IMR-90 (cell line): Measurements from ENCODE around the gene ARL10. TPM values are rescaled to one million over a fixed set of nuclear protein-coding genes. Genes with fewer than 3 reads are reported as not detected.

Experiments
- ATAC-seq: fragments of 200-7000 bp; cut with Tn5 transposase; 2 replicates; pipeline ENCODE4 v1.9.1; 2020; ENCODE audit warnings: low read depth, mild to moderate bottlenecking, moderate library complexity
- BruUV-seq: library from RNA; stranded (reverse); fragments of 400-500 nt; replicated peaks from 2 replicates; lab custom pipeline; 2021; lab: Mats Ljungman, UMichigan
- CTCF ChIA-PET: fragments of 300-600 bp; formaldehyde crosslinking; extraction: SDS; loops from one replicate; lab custom pipeline; 2021; ENCODE audit warnings: antibody characterized with exemption; lab: Yijun Ruan, JAX
- POLR2A ChIA-PET: fragments of 300-600 bp; sonication (Branson Sonifier 250); formaldehyde crosslinking; loops from one replicate; lab custom pipeline; 2022; ENCODE audit warnings: antibody characterized with exemption; ENCODE audit not compliant: unreplicated experiment; lab: Charles Lee
- DNase-seq: peaks from one replicate; pipeline ENCODE4 v3.0.0; 2013
- H2AFZ ChIP-seq: replicated peaks from 2 replicates; pipeline ENCODE3; 2013; ENCODE audit warnings: low read length, mild to moderate bottlenecking; ENCODE audit not compliant: poor library complexity
- H2AK5ac ChIP-seq: 2 replicates; pipeline ENCODE4 v1.6.1; 2013; ENCODE audit warnings: low read depth, low read length, inconsistent platforms
- H2AK9ac ChIP-seq: replicated peaks from 2 replicates; pipeline ENCODE3; 2013; ENCODE audit warnings: mild to moderate bottlenecking, low read depth, low read length, moderate library complexity; ENCODE audit not compliant: poor library complexity
- H2BK120ac ChIP-seq: 2 replicates; pipeline ENCODE4 v1.6.1; 2013; ENCODE audit warnings: low read depth, low read length, inconsistent platforms
- H2BK15ac ChIP-seq: 3 replicates; pipeline ENCODE4 v1.6.1; 2013; ENCODE audit warnings: low read depth, low read length, inconsistent platforms
- H2BK20ac ChIP-seq: 2 replicates; pipeline ENCODE4 v1.6.1; 2013; ENCODE audit warnings: low read depth, mild to moderate bottlenecking, inconsistent platforms, low read length, moderate library complexity
- H2BK5ac ChIP-seq: 2 replicates; pipeline ENCODE4 v1.6.1; 2013; ENCODE audit warnings: mild to moderate bottlenecking, low read depth, low read length, inconsistent platforms; ENCODE audit not compliant: poor library complexity, severe bottlenecking
- H3K14ac ChIP-seq: replicated peaks from 2 replicates; pipeline ENCODE4 v1.6.1; 2013; ENCODE audit warnings: low read depth, low read length, inconsistent platforms
- H3K18ac ChIP-seq: 2 replicates; pipeline ENCODE4 v1.6.1; 2013; ENCODE audit warnings: low read depth, low read length, control low read depth
- H3K23ac ChIP-seq: 2 replicates; pipeline ENCODE4 v1.6.1; 2013; ENCODE audit warnings: low read depth, low read length, inconsistent platforms
- H3K27ac ChIP-seq: 2 replicates; pipeline ENCODE4 v1.5.1; 2013; ENCODE audit warnings: mild to moderate bottlenecking, control low read depth, low read length; ENCODE audit not compliant: insufficient read depth
- H3K27me3 ChIP-seq: 2 replicates; pipeline ENCODE4 v1.6.1; 2013; ENCODE audit warnings: low read length; ENCODE audit not compliant: control insufficient read depth, insufficient read depth
- H3K36me3 ChIP-seq: 2 replicates; pipeline ENCODE4 v1.6.1; 2013; ENCODE audit warnings: low read length, mixed read lengths; ENCODE audit not compliant: control insufficient read depth, insufficient read depth
- H3K4ac ChIP-seq: 2 replicates; pipeline ENCODE4 v1.6.1; 2013; ENCODE audit warnings: low read depth, low read length, inconsistent platforms
- H3K4me1 ChIP-seq: 2 replicates; pipeline ENCODE4 v1.6.1; 2013; ENCODE audit warnings: low read length, mixed read lengths; ENCODE audit not compliant: control insufficient read depth, insufficient read depth
- H3K4me2 ChIP-seq: 2 replicates; pipeline ENCODE4 v1.6.1; 2013; ENCODE audit warnings: low read depth, mild to moderate bottlenecking, control low read depth, low read length, moderate library complexity
- H3K4me3 ChIP-seq: 2 replicates; pipeline ENCODE4 v1.5.1; 2013; ENCODE audit warnings: low read depth, mild to moderate bottlenecking, control low read depth, low read length, moderate library complexity; ENCODE audit not compliant: insufficient read depth
- H3K56ac ChIP-seq: 2 replicates; pipeline ENCODE4 v1.6.1; 2013; ENCODE audit warnings: low read length, inconsistent platforms; ENCODE audit not compliant: insufficient read depth; ENCODE audit errors: extremely low read depth
- H3K79me1 ChIP-seq, 2 experiments: 2 replicates each; pipeline ENCODE4 v1.6.1; 2013; ENCODE audit warnings: low read length in 2 of 2, inconsistent platforms in 1 of 2, low read depth in 1 of 2
- H3K9ac ChIP-seq: 2 replicates; pipeline ENCODE4 v1.6.1; 2013; ENCODE audit warnings: low read depth, low read length, control low read depth
- H3K9me1 ChIP-seq: 2 replicates; pipeline ENCODE4 v1.6.1; 2013; ENCODE audit warnings: low read length, inconsistent platforms; ENCODE audit not compliant: insufficient read depth
- H3K9me3 ChIP-seq: 2 replicates; pipeline ENCODE4 v1.6.1; 2013; ENCODE audit warnings: low read length; ENCODE audit not compliant: control insufficient read depth, insufficient read depth
- H4K20me1 ChIP-seq: 2 replicates; pipeline ENCODE4 v1.6.1; 2013; ENCODE audit warnings: low read length, inconsistent platforms; ENCODE audit not compliant: insufficient read depth
- H4K5ac ChIP-seq: 2 replicates; pipeline ENCODE4 v1.6.1; 2013; ENCODE audit warnings: mild to moderate bottlenecking, low read depth, low read length, control low read depth
- H4K8ac ChIP-seq, 2 experiments: 2 replicates each; pipeline ENCODE4 v1.6.1; 2013; ENCODE audit warnings: low read depth in 2 of 2, low read length in 2 of 2, control low read depth in 1 of 2, inconsistent platforms in 1 of 2
- H4K91ac ChIP-seq: 2 replicates; pipeline ENCODE4 v1.6.1; 2013; ENCODE audit warnings: low read depth, low read length, inconsistent platforms; ENCODE audit not compliant: insufficient read depth
- BHLHE40 ChIP-seq: fragments of 150-350 bp; IDR thresholded peaks from 2 replicates; pipeline ENCODE4 v1.6.1; 2016; ENCODE audit warnings: mild to moderate bottlenecking, low read depth, low read length
- CEBPB ChIP-seq: IDR thresholded peaks from 2 replicates; pipeline ENCODE4 v1.6.1; 2012; ENCODE audit warnings: low read depth, low read length, improper control_type of control experiment
- CHD1 ChIP-seq: IDR thresholded peaks from 2 replicates; pipeline ENCODE4 v1.6.1; 2012; ENCODE audit warnings: low read depth, low read length, improper control_type of control experiment
- ELK1 ChIP-seq: fragments of 150-350 bp; IDR thresholded peaks from 2 replicates; pipeline ENCODE4 v1.6.1; 2016; ENCODE audit warnings: low read depth, mild to moderate bottlenecking, low read length, moderate library complexity, borderline replicate concordance
- FOS ChIP-seq: fragments of 150-350 bp; IDR thresholded peaks from 2 replicates; pipeline ENCODE4 v1.6.1; 2016; ENCODE audit warnings: low read depth, low read length
- MAFK ChIP-seq: IDR thresholded peaks from 2 replicates; pipeline ENCODE4 v1.6.1; 2012; ENCODE audit warnings: low read depth, low read length, improper control_type of control experiment
- MAZ ChIP-seq: IDR thresholded peaks from 2 replicates; pipeline ENCODE4 v1.6.1; 2012; ENCODE audit warnings: low read depth, mild to moderate bottlenecking, low read length, improper control_type of control experiment, moderate library complexity, borderline replicate concordance
- MXI1 ChIP-seq: IDR thresholded peaks from 2 replicates; pipeline ENCODE4 v1.6.1; 2012; ENCODE audit warnings: low read depth, mild to moderate bottlenecking, low read length, moderate library complexity, borderline replicate concordance
- NFE2L2 ChIP-seq: fragments of 150-350 bp; IDR thresholded peaks from 2 replicates; pipeline ENCODE4 v1.6.1; 2016; ENCODE audit warnings: low read depth, mild to moderate bottlenecking, low read length
- POLR2A ChIP-seq: IDR thresholded peaks from 2 replicates; pipeline ENCODE4 v1.6.1; 2012; ENCODE audit warnings: mild to moderate bottlenecking, low read depth, low read length
- RAD21 ChIP-seq: IDR thresholded peaks from 2 replicates; pipeline ENCODE4 v1.6.1; 2012; ENCODE audit warnings: low read length, improper control_type of control experiment
- RCOR1 ChIP-seq: IDR thresholded peaks from 2 replicates; pipeline ENCODE4 v1.6.1; 2012; ENCODE audit warnings: mild to moderate bottlenecking, low read length, improper control_type of control experiment; ENCODE audit not compliant: insufficient replicate concordance
- RFX5 ChIP-seq: IDR thresholded peaks from 2 replicates; pipeline ENCODE4 v1.8.0; 2012; ENCODE audit warnings: low read depth, mild to moderate bottlenecking, low read length, moderate library complexity
- SMC3 ChIP-seq: fragments of 150-350 bp; IDR thresholded peaks from 2 replicates; pipeline ENCODE4 v1.6.1; 2016; ENCODE audit warnings: low read depth, mild to moderate bottlenecking, antibody characterized with exemption, low read length, moderate library complexity
- WGBS, 2 experiments: methylation state at CpG; one replicate each; pipeline versions ENCODE4 v1.1.5 to v1.1.7; 2013; ENCODE audit warnings: missing lambda C conversion rate in 2 of 2; ENCODE audit not compliant: insufficient read length in 1 of 2; ENCODE audit errors: extremely low coverage in 2 of 2; 5-methylcytosine and 5-hydroxymethylcytosine counted together
- dilution Hi-C: fragments of 300-500 bp; cut with HindIII; formaldehyde crosslinking; loops from one replicate; pipeline ENCODE4 v1.14.3; 2018; ENCODE audit warnings: low sequenced_read_pairs; ENCODE audit not compliant: unreplicated experiment
- in situ Hi-C: fragments of 300-500 bp; cut with MboI; formaldehyde crosslinking; loops from 3 replicates; pipeline ENCODE4 v1.14.3; 2019; ENCODE audit warnings: low sequenced_read_pairs, inconsistent platforms, mixed read lengths
- intact Hi-C: fragments of 100-400 bp; cut with micrococcal nuclease; formaldehyde crosslinking; loops from 2 replicates; pipeline ENCODE4 v1.10.0; 2022
- polyA plus RNA-seq, 3 experiments: library from polyadenylated mRNA; depleted of rRNA; stranded (reverse); fragments of >200 nt; gene quantifications; 2 replicates each; pipeline ENCODE4 v1.2.3, GENCODE V29; 2012; ENCODE audit warnings: low replicate concordance in 1 of 3
- total RNA-seq: library from RNA; depleted of rRNA; stranded (reverse); fragments of >200 nt; gene quantifications from 2 replicates; pipeline ENCODE4 v1.2.3, GENCODE V29; 2012
- TF ChIP-seq, protein P1 (sequence below): conservative IDR thresholded peaks from 2 replicates; pipeline ENCODE4 v1.5.1; 2012; ENCODE audit warnings: mild to moderate bottlenecking, low read depth, low read length, improper control_type of control experiment
- TF ChIP-seq, protein P2 (sequence below): fragments of 150-350 bp; IDR thresholded peaks from 2 replicates; pipeline ENCODE4 v1.6.1; 2017; ENCODE audit warnings: mild to moderate bottlenecking, antibody characterized with exemption, low read length, low read depth

ARL10 gene
- total and polyA plus RNA-seq, 2 of the 4 experiments (the other 2 are of a cell fraction): 3.6 to 6.0 TPM

- Histone ChIP-seq H3K4me1 (no peaks in the 10 kb centered on the region), H2BK5ac (no peak overlapping the region), H3K9me1 (no peaks in the 10 kb centered on the region), H4K5ac (no peak overlapping the region), H2BK15ac (no peak overlapping the region), H3K4ac (no peak overlapping the region), H3K36me3 (peaks cover 18% of the 10 kb centered on the region), H4K91ac (no peak overlapping the region), H3K27me3 (no peaks in the 10 kb centered on the region), H2BK20ac (no peak overlapping the region), H3K23ac (no peak overlapping the region), H3K4me2 (no peak overlapping the region), H2AK5ac (no peak overlapping the region), H3K56ac (no peak overlapping the region), H3K18ac (no peak overlapping the region), H4K20me1 (no peaks in the 10 kb centered on the region), H3K79me1 (no peaks in the 10 kb centered on the region), H3K14ac (no peak overlapping the region), H3K9ac (no peak overlapping the region), H2BK120ac (no peak overlapping the region), H4K8ac (no peak overlapping the region), H2AK9ac (no peak overlapping the region), H3K27ac (no peak overlapping the region), H3K4me3 (no peak overlapping the region), H2AFZ (no peak overlapping the region), H3K9me3 (no peaks in the 10 kb centered on the region)
- intact Hi-C loops (no loop called here), in situ Hi-C loops (loop anchor here (25.0 kb wide), 1 partner anchor 602 kb away; no protein-coding TSS in a partner anchor), dilution Hi-C loops (no loop called here)
- no TSS peak for BruUV-seq
- POLR2A ChIA-PET: no interaction called here
- TF ChIP-seq FOS: no peak
- TF ChIP-seq, protein P1, sequence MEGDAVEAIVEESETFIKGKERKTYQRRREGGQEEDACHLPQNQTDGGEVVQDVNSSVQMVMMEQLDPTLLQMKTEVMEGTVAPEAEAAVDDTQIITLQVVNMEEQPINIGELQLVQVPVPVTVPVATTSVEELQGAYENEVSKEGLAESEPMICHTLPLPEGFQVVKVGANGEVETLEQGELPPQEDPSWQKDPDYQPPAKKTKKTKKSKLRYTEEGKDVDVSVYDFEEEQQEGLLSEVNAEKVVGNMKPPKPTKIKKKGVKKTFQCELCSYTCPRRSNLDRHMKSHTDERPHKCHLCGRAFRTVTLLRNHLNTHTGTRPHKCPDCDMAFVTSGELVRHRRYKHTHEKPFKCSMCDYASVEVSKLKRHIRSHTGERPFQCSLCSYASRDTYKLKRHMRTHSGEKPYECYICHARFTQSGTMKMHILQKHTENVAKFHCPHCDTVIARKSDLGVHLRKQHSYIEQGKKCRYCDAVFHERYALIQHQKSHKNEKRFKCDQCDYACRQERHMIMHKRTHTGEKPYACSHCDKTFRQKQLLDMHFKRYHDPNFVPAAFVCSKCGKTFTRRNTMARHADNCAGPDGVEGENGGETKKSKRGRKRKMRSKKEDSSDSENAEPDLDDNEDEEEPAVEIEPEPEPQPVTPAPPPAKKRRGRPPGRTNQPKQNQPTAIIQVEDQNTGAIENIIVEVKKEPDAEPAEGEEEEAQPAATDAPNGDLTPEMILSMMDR: no peak
- no peak for TF ChIP-seq RCOR1
- no peak for TF ChIP-seq MXI1
- TF ChIP-seq MAZ: no peak
- no peak for TF ChIP-seq MAFK
- no peak for TF ChIP-seq BHLHE40
- TF ChIP-seq CHD1: no peak
- TF ChIP-seq, protein P2, sequence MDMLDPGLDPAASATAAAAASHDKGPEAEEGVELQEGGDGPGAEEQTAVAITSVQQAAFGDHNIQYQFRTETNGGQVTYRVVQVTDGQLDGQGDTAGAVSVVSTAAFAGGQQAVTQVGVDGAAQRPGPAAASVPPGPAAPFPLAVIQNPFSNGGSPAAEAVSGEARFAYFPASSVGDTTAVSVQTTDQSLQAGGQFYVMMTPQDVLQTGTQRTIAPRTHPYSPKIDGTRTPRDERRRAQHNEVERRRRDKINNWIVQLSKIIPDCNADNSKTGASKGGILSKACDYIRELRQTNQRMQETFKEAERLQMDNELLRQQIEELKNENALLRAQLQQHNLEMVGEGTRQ: no peak
- no peak for TF ChIP-seq SMC3
- TF ChIP-seq NFE2L2: no peak
- TF ChIP-seq CEBPB: no peak
- TF ChIP-seq ELK1: no peak
- no peak for TF ChIP-seq RAD21
- no peak for TF ChIP-seq POLR2A
- no peak for TF ChIP-seq RFX5
- no CpG with 5 or more reads among the region's 5 CpGs for WGBS, 2 experiments
- DNase-seq: no peak
- CTCF ChIA-PET: no interaction called here
- no peak for ATAC-seq
Measured at GRCh38 chr5:176339304-176339703, 26.0 kb upstream of the ARL10 start.
